GM12874 (cell line): ENCODE measurements around the gene SCNN1B.

Experiments
- CTCF ChIP-seq: IDR thresholded peaks from 2 replicates; pipeline ENCODE4 v1.5.1; 2011; ENCODE audit warnings: low read depth, mild to moderate bottlenecking, control low read depth, low read length, moderate library complexity; ENCODE audit not compliant: insufficient read depth

Gene SCNN1B

GRCh38 chr16:23288726-23289512 lies 13.2 kb upstream of the SCNN1B start:
- no peak for TF ChIP-seq CTCF

- TF ChIP-seq CTCF = no peak
Measured at GRCh38 chr16:23290189-23291062, 11.7 kb upstream of the SCNN1B start.

- TF ChIP-seq CTCF = no peak
Measured at GRCh38 chr16:23293016-23293415, 9.1 kb upstream of the SCNN1B start.

GRCh38 chr16:23294260-23294659 lies 7.8 kb upstream of the SCNN1B start:
- TF ChIP-seq CTCF = no peak

GRCh38 chr16:23296994-23297393 lies 5.1 kb upstream of the SCNN1B start:
- peak; percentile 53 for TF ChIP-seq CTCF

GRCh38 chr16:23298290-23298915 lies 3.7 kb upstream of the SCNN1B start:
- no peak for TF ChIP-seq CTCF
